ENCODE data around the gene EID2B.
A peak's percentile ranks its signal among the peaks of the same experiment; 100 is the strongest.

The EID2B gene

DNA sequence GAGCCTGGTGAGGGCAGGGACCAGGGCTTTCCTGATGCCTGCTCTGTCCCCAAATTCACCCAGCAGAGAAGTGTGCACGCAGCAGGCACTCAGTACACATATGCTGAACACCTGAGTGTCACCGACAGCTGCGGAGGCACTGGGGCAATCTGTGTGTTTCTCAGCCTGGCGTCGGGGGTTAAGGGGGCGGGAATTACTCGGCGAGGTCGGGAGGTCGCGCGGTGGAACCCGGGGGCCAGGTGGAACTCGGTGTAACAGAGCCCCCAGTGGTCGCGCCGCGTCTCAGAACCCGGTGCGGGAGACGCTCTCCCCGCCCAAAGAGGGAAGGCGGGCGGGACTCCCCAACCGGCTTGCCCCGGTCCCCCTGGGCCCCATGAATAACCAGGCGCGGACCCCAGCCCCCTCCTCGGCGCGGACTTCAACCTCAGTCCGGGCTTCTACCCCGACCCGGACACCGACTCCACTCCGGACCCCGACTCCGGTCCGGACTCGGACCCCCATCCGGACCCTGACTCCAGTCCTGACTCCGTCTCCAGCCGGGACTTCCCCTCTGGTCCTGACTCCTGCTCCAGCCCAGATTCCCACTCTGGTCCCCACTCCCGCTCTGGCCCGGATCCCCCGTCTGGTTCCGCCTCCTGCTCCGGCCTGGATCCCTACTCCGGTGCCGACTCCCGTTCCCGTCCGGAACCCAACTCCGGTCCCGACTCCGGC lies 17.7 kb downstream of the EID2B start, which contains the start of gene SELENOV:
SELENOV (plus strand) TSS at position 300 of the 711 bp plus-strand sequence; CDS start at position 374, 74 bp downstream.
- H3K4me3 ChIP-seq (ENCODE audit: low read length) = peak within 1 kb of the TSS; percentile 95

GRCh38 chr19:39512988-39513387 lies 19.7 kb downstream of the EID2B start:
- no CpG with 5 or more reads among the region's 2 CpGs for WGBS (ENCODE audit: insufficient coverage, insufficient read length)

More for the DNA sequence above, 17.7 kb downstream of the EID2B start, which contains the start of gene SELENOV:
- H3K4me1 ChIP-seq (ENCODE audit: control insufficient read depth, insufficient read depth, low read length) = no peaks in the 10 kb centered on the region; the same call in 1 of the 2 replicates
- WGBS (ENCODE audit: insufficient coverage, insufficient read length) = no CpG with 5 or more reads among the region's 56 CpGs
- H3K36me3 ChIP-seq (ENCODE audit: control insufficient read depth, insufficient read depth, low read length) = no peaks in the 10 kb centered on the region
- H3K27me3 ChIP-seq (ENCODE audit: control insufficient read depth, insufficient read depth, low read length) = no peaks in the 10 kb centered on the region; the same call in 1 of the 2 replicates
- H3K9me3 ChIP-seq (ENCODE audit: control insufficient read depth, insufficient read depth, low read length) = no peaks in the 10 kb centered on the region
- no peak within 1 kb of the TSS for H3K27ac ChIP-seq (ENCODE audit: low read length)
- peak; percentile 82 for DNase-seq (ENCODE audit: low read depth, low spot score)

DNA sequence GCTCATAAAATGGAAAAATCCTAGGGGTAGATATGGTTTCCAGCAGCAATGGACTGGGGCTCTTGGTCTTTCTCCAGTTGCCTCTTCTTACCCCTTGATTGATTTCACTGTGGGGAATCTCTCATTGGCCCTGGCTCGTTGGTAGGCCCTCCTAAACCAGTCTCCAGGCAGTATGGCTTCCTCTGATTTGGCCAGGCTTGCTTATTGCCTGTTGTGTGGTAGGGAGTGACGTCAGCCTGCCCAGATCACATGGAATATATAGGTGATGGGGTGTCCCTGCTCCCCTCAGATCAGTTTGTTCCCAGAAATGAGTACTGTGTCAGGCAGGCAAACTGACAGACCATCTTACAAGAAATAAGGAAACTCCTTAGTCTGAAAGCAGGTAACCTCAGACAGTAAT lies 23.4 kb downstream of the EID2B start:
- Histone ChIP-seq H3K4me1 (ENCODE audit: control insufficient read depth, insufficient read depth, low read length) (no peaks in the 10 kb centered on the region), H3K36me3 (ENCODE audit: control insufficient read depth, insufficient read depth, low read length) (no peaks in the 10 kb centered on the region), H3K9me3 (ENCODE audit: control insufficient read depth, insufficient read depth, low read length) (no peaks in the 10 kb centered on the region), H3K4me3 (ENCODE audit: low read length) (no peak overlapping the region), H3K27ac (ENCODE audit: low read length) (no peak overlapping the region), H3K27me3 (ENCODE audit: control insufficient read depth, insufficient read depth, low read length) (peaks cover 21% of the 10 kb centered on the region)
- no CpG with 5 or more reads among the region's 2 CpGs for WGBS (ENCODE audit: insufficient coverage, insufficient read length)
- DNase-seq (ENCODE audit: low read depth, low spot score) = no peak

More at GRCh38 chr19:39512988-39513387, 19.7 kb downstream of the EID2B start:
- H3K27ac ChIP-seq (ENCODE audit: low read length) = no peak overlapping the region
- no peak overlapping the region for H3K4me3 ChIP-seq (ENCODE audit: low read length)
- H3K4me1 ChIP-seq (ENCODE audit: control insufficient read depth, insufficient read depth, low read length) = no peaks in the 10 kb centered on the region
- no peaks in the 10 kb centered on the region for H3K36me3 ChIP-seq (ENCODE audit: control insufficient read depth, insufficient read depth, low read length)
- no peaks in the 10 kb centered on the region for H3K9me3 ChIP-seq (ENCODE audit: control insufficient read depth, insufficient read depth, low read length)
- H3K27me3 ChIP-seq (ENCODE audit: control insufficient read depth, insufficient read depth, low read length) = peaks cover 7% of the 10 kb centered on the region; the same call in 1 of the 2 replicates
- no peak for DNase-seq (ENCODE audit: low read depth, low spot score)

- no CpG with 5 or more reads among the region's 9 CpGs for WGBS (ENCODE audit: insufficient coverage, insufficient read length)
- no peaks in the 10 kb centered on the region for H3K4me1 ChIP-seq (ENCODE audit: control insufficient read depth, insufficient read depth, low read length)
- H3K27ac ChIP-seq (ENCODE audit: low read length) = no peak overlapping the region
- DNase-seq (ENCODE audit: low read depth, low spot score) = no peak
- no peak overlapping the region for H3K4me3 ChIP-seq (ENCODE audit: low read length)
- H3K36me3 ChIP-seq (ENCODE audit: control insufficient read depth, insufficient read depth, low read length) = no peaks in the 10 kb centered on the region
- peaks cover 21% of the 10 kb centered on the region for H3K27me3 ChIP-seq (ENCODE audit: control insufficient read depth, insufficient read depth, low read length)
- no peaks in the 10 kb centered on the region for H3K9me3 ChIP-seq (ENCODE audit: control insufficient read depth, insufficient read depth, low read length)
Measured at GRCh38 chr19:39508629-39509028, 24.0 kb downstream of the EID2B start.

DNA sequence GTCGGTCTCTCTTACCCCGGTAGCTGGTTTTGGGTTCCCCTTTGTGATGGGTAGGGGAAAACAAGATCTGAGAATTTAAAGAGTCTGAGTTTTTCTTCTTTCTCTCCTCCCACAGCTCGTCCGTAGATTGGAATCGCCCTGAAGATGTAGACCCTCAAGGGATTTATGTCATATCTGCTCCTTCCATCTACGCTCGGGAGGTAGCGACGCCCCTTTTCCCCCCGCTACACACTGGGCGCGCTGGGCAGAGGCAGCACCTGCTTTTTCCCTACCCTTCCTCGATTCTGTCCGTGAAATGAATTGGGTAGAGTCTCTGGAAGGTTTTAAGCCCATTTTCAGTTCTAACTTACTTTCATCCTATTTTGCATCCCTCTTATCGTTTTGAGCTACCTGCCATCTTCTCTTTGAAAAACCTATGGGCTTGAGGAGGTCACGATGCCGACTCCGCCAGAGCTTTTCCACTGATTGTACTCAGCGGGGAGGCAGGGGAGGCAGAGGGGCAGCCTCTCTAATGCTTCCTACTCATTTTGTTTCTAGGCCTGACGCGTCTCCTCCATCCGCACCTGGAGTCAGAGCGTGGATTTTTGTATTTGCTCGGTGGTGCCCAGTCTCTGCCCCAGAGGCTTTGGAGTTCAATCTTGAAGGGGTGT lies 24.8 kb downstream of the EID2B start:
- Histone ChIP-seq H3K9me3 (ENCODE audit: control insufficient read depth, insufficient read depth, low read length) (no peaks in the 10 kb centered on the region), H3K27me3 (ENCODE audit: control insufficient read depth, insufficient read depth, low read length) (peaks cover 23% of the 10 kb centered on the region), H3K36me3 (ENCODE audit: control insufficient read depth, insufficient read depth, low read length) (no peaks in the 10 kb centered on the region), H3K4me1 (ENCODE audit: control insufficient read depth, insufficient read depth, low read length) (no peaks in the 10 kb centered on the region), H3K4me3 (ENCODE audit: low read length) (peak overlapping the region; percentile 41; the same call in 1 of the 2 replicates), H3K27ac (ENCODE audit: low read length) (no peak overlapping the region)
- no peak for DNase-seq (ENCODE audit: low read depth, low spot score)
- no CpG with 5 or more reads among the region's 24 CpGs for WGBS (ENCODE audit: insufficient coverage, insufficient read length)

- Histone ChIP-seq H3K4me1 (ENCODE audit: control insufficient read depth, insufficient read depth, low read length) (no peaks in the 10 kb centered on the region), H3K4me3 (ENCODE audit: low read length) (peak overlapping the region; percentile 41; the same call in 1 of the 2 replicates), H3K36me3 (ENCODE audit: control insufficient read depth, insufficient read depth, low read length) (no peaks in the 10 kb centered on the region), H3K27me3 (ENCODE audit: control insufficient read depth, insufficient read depth, low read length) (peaks cover 23% of the 10 kb centered on the region), H3K9me3 (ENCODE audit: control insufficient read depth, insufficient read depth, low read length) (no peaks in the 10 kb centered on the region), H3K27ac (ENCODE audit: low read length) (no peak overlapping the region)
- no CpG with 5 or more reads among the region's 96 CpGs for WGBS (ENCODE audit: insufficient coverage, insufficient read length)
- peak; percentile 68 for DNase-seq (ENCODE audit: low read depth, low spot score)
Measured at GRCh38 chr19:39506944-39507714, 25.5 kb downstream of the EID2B start.

DNA sequence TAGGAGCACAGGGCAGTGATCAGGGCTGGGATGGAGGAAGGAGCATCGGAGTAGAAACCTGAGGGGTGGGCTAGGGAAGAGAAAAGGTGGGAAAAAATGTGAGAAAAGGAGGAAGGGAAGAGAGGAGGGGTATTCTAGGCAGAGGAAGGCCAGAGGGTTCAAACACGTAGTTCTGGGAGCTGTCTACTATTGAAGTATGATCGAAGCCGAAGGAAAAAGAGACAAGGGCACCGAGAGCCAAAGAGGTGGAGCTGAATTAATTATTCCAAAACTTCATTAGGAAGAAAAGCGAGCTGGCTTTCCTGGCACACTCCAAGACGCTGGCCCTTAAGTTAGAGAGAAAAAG lies 26.1 kb downstream of the EID2B start:
- no peak for DNase-seq (ENCODE audit: low read depth, low spot score)
- H3K4me1 ChIP-seq (ENCODE audit: control insufficient read depth, insufficient read depth, low read length) = no peaks in the 10 kb centered on the region
- H3K27ac ChIP-seq (ENCODE audit: low read length) = no peak overlapping the region
- peak overlapping the region; percentile 41; the same call in 1 of the 2 replicates for H3K4me3 ChIP-seq (ENCODE audit: low read length)
- no peaks in the 10 kb centered on the region for H3K9me3 ChIP-seq (ENCODE audit: control insufficient read depth, insufficient read depth, low read length)
- H3K36me3 ChIP-seq (ENCODE audit: control insufficient read depth, insufficient read depth, low read length) = no peaks in the 10 kb centered on the region
- no CpG with 5 or more reads among the region's 7 CpGs for WGBS (ENCODE audit: insufficient coverage, insufficient read length)
- H3K27me3 ChIP-seq (ENCODE audit: control insufficient read depth, insufficient read depth, low read length) = peaks cover 23% of the 10 kb centered on the region

GRCh38 chr19:39502640-39503417 lies 29.8 kb downstream of the EID2B start:
- Histone ChIP-seq H3K9me3 (ENCODE audit: control insufficient read depth, insufficient read depth, low read length) (no peaks in the 10 kb centered on the region), H3K27ac (ENCODE audit: low read length) (no peak overlapping the region), H3K4me1 (ENCODE audit: control insufficient read depth, insufficient read depth, low read length) (peaks cover 3% of the 10 kb centered on the region; the same call in 1 of the 2 replicates), H3K36me3 (ENCODE audit: control insufficient read depth, insufficient read depth, low read length) (no peaks in the 10 kb centered on the region), H3K4me3 (ENCODE audit: low read length) (no peak overlapping the region), H3K27me3 (ENCODE audit: control insufficient read depth, insufficient read depth, low read length) (peaks cover 28% of the 10 kb centered on the region)
- no peak for DNase-seq (ENCODE audit: low read depth, low spot score)
- no CpG with 5 or more reads among the region's 69 CpGs for WGBS (ENCODE audit: insufficient coverage, insufficient read length)

DNA sequence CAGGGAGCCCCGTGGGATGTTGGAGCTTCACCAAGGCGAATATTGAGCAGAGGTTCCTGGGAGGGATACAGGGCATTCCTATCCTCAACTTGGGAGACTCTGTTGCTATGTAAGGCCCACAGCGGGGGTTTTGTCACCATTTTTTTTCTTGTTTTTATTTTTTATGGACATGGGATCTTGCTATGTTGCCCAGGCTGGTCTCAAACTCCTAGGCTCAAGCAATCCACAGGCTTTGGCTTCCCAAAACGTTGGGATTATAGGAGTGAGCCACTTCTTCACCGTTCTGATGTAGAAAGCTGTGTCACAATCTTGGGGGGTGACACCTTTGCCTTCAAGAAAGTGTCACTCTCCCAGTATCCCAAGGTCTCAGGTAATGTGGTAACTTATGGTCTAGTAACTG lies 31.3 kb downstream of the EID2B start:
- no peak for DNase-seq (ENCODE audit: low read depth, low spot score)
- peaks cover 19% of the 10 kb centered on the region for H3K27me3 ChIP-seq (ENCODE audit: control insufficient read depth, insufficient read depth, low read length)
- no CpG with 5 or more reads among the region's 5 CpGs for WGBS (ENCODE audit: insufficient coverage, insufficient read length)

More for the DNA sequence above, 31.3 kb downstream of the EID2B start:
- Histone ChIP-seq H3K9me3 (ENCODE audit: control insufficient read depth, insufficient read depth, low read length) (no peaks in the 10 kb centered on the region), H3K4me1 (ENCODE audit: control insufficient read depth, insufficient read depth, low read length) (peaks cover 3% of the 10 kb centered on the region; the same call in 1 of the 2 replicates), H3K36me3 (ENCODE audit: control insufficient read depth, insufficient read depth, low read length) (no peaks in the 10 kb centered on the region), H3K4me3 (ENCODE audit: low read length) (no peak overlapping the region), H3K27ac (ENCODE audit: low read length) (no peak overlapping the region)

All from iPS DF 6.9 (cell line).